ENCODE measurements around the gene LMOD2.

The LMOD2 gene

GRCh38 chr7:123641901-123642300 lies 13.8 kb upstream of the LMOD2 start:
- no peak for DNase-seq

DNA sequence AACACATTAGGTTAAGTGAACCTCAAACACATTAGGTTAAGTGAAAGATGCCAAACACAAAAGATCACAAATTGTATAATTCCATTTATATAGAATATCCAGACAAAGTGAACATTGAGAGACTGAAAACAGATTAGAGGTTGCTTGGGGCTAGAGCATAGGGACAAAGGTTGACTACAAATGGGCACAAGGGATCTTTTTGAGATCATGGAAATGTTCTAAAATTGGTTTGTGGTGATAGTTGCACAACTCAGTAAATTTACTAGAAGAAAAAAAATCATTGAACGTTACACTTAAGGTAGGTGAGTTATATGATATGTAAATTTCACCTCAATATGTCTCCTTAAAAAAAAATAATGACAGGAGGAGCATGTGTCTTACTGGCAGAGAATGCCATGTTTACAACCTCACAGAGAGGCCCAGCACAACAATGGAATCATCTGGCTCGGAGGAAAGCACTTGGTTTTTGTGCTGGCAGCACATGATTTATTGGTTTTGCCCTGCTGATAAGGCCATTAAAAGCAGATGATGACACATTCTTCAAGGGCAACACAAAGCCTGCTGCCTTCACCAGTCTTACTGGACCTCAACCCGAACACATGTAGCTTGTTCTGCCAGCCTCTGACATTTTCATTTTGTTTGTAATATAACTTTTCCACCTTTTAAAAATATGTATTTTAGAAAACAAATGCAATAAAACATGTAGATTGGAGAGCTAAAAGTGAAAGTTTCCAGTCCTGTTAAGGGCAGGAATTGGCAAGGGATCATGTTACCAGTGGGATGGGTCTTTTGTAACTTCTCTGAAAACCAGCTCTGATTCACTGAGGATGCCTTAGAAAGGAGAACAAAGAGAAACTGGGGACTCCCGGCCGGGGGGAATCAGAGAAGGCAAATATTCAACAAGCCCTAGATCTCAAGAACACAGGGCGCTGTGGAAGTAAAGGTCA lies 11.9 kb upstream of the LMOD2 start:
- no peak for DNase-seq

- DNase-seq: no peak
These were observed 10.2 kb upstream of the LMOD2 start for GRCh38 chr7:123645516-123645915.

GRCh38 chr7:123647106-123647730 lies 8.4 kb upstream of the LMOD2 start:
- DNase-seq: no peak

DNA sequence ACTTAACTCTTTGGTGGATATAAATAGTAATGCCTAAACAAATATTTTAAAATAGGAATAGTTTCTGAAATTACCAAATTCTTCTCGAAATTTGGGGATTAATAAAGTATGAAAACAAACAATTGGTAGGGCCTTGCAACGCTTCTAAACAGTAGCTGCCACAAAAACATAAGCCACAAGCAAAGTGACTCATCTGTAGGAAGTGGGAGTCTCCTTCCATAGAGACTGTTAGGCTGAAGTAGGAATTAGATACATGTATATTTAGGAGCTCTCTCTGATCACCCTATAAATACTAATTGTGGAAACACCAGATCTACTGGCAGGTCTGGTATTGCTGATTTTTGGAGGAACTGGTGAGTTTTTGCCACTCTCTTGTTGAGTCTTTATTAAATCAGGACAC lies 5.7 kb upstream of the LMOD2 start:
- no peak for DNase-seq

DNA sequence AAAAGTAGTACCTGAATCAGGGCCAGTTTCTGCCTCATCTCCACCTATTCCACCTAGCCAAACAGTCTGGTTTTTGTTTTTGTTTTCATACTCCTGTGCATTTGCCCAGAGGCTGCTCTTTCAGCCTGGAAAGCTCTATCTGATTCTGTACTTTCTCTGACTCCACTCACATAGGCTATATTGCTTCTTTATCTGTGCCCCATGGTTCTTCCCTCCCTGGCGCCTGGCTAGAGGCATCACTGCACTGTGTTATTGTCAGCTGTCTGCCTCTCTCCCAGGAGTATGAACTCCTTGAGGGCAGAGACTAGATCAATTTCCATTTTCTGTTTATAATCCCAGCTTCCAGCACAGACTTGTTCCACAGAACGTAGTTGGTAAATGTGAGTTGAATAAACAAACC lies 5.1 kb upstream of the LMOD2 start:
- DNase-seq: no peak

DNA sequence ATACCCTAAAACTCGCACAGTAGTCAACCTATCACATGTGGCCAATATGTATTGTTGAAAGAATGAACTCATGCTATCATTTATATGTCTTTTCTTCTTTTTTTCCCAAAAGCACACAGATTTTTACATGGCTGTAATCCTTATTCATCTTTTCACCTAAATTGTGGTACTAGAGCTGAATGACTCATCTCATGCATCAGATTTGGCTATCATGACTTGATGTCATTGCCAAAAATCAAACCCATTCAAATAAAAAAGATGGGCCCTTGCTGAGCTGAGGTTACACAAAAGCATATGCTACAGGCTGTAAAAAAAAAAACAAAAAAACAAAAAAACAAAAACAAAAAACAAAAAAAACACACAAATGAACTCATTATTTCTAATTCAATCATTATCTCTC lies 3.3 kb upstream of the LMOD2 start:
- no peak for DNase-seq

- no peak for DNase-seq
These were observed 2.5 kb upstream of the LMOD2 start for GRCh38 chr7:123653162-123653561.

DNA sequence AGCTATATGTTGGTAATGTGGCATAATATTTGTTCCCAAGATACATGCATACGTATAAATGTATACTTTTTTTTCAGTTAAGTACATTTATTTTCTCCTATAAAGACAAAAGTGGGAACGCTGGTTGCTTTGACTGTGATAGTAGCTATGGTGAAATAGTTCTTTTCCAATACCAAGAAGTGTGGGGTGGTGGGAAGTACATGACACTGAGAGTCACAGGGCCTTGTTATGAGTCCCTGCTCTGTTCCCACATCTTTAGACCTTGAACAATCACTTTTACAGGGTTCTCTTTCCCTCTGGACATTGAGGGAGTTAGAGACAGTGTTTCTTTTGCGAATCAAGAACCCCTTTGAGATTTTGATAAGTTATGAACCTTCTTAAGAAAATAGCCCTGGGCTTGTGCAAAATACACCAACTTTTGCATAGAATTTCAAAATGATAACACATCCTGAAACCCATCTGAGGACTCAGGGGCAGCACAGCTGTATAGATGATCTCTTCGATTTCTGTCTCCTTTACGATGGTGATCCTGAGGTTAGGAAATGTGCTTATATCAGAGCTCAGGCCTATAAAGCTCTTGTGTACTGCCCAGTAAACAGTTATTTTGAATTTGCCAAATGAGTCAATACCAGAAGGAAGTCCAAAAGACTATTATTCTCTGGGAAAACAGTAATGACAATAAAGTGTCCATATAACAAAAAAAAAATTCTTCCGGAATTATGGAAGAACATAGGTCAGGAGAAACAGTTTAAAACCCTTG lies 1.1 kb downstream of the LMOD2 start:
- no peak for DNase-seq

GRCh38 chr7:123657304-123657685 lies 1.6 kb downstream of the LMOD2 start:
- DNase-seq: no peak

GRCh38 chr7:123658023-123658422 lies 2.4 kb downstream of the LMOD2 start:
- no peak for DNase-seq

- DNase-seq: no peak
These were observed 5.1 kb downstream of the LMOD2 start for GRCh38 chr7:123660514-123661354.

DNA sequence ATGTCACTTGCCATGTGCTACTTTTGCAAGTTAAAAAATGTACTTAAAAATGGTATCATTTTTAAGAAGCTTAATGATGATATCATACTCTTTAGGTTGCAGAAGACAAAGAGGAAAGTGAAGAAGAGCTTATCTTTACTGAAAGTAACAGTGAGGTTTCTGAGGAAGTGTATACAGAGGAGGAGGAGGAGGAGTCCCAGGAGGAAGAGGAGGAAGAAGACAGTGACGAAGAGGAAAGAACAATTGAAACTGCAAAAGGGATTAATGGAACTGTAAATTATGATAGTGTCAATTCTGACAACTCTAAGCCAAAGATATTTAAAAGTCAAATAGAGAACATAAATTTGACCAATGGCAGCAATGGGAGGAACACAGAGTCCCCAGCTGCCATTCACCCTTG lies 6.1 kb downstream of the LMOD2 start:
- DNase-seq: no peak

DNA sequence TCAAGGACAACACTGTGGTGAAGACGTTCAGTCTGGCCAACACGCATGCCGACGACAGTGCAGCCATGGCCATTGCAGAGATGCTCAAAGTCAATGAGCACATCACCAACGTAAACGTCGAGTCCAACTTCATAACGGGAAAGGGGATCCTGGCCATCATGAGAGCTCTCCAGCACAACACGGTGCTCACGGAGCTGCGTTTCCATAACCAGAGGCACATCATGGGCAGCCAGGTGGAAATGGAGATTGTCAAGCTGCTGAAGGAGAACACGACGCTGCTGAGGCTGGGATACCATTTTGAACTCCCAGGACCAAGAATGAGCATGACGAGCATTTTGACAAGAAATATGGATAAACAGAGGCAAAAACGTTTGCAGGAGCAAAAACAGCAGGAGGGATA lies 6.6 kb downstream of the LMOD2 start:
- DNase-seq: no peak

GRCh38 chr7:123662755-123663154 lies 7.1 kb downstream of the LMOD2 start:
- no peak for DNase-seq

- DNase-seq: no peak
These were observed 7.5 kb downstream of the LMOD2 start for GRCh38 chr7:123663200-123663599.

GRCh38 chr7:123665157-123665556 lies 9.5 kb downstream of the LMOD2 start:
- DNase-seq: no peak

GRCh38 chr7:123665896-123666295 lies 10.2 kb downstream of the LMOD2 start:
- DNase-seq: no peak

DNA sequence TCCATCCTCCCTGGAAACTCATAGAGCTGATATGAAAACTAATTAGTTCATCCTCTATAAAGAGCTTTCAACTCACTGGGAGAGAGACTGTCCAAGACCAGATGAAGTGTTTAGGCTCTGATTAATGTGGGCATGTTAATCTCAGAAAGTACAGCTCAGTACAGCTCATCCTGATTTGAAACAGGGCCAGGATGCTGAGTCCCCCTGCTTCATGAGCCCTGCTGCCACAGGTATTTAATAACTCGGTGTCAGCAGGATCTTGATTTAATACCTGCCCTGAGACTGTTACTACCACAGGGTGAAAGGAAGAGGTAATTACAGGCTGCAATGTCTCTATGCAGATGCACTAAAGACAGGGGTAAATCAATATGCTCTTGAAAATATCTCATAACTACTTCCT lies 10.8 kb downstream of the LMOD2 start:
- DNase-seq: no peak

DNA sequence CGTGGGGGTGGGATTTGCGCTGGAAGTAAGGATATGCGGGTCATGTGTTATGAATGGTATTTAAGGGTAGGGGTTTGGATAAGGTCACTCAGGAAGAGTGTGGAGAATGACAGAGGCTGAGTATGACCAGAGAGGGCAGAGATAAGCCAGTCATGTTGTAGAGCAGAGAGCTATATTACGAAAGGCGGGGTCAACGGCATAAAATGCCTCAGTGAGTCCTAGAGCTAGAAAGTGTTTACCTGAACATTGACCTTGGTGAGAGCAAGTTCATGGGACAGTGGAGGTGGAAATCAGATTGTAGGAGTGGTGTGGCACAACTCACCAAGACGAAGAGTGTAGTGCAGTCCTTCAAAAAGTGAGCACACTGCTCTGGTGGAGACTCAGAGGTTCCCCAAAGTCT lies 13.8 kb downstream of the LMOD2 start:
- DNase-seq: no peak

DNA sequence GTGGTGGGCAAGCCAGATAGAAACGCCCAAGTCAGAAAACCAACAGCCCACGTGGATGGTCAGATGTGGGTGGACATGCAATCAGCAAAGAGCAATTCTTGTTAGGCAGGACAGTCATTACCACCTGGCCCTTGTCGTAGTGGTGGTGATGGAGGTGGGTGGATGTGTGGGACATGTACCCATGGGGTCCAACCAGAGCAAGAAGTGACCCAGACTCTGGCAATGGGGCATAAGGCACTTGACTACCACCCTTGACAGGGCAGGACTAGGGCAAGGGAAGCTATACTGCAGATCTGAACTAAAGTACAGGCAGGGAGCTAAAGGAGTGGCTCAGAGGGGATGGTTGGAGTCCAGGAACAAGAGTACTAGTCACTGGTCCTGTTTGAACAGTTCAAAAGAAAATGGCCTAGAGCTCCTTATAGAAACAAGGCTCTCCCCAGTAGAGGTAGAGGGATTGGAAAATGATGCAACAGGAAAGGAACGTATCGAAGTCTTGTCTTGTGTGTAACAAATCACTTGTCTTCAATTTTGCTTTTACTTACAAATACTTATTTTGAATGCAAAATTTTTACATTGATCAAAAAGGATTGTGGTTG lies 17.6 kb downstream of the LMOD2 start:
- no peak for DNase-seq

DNA sequence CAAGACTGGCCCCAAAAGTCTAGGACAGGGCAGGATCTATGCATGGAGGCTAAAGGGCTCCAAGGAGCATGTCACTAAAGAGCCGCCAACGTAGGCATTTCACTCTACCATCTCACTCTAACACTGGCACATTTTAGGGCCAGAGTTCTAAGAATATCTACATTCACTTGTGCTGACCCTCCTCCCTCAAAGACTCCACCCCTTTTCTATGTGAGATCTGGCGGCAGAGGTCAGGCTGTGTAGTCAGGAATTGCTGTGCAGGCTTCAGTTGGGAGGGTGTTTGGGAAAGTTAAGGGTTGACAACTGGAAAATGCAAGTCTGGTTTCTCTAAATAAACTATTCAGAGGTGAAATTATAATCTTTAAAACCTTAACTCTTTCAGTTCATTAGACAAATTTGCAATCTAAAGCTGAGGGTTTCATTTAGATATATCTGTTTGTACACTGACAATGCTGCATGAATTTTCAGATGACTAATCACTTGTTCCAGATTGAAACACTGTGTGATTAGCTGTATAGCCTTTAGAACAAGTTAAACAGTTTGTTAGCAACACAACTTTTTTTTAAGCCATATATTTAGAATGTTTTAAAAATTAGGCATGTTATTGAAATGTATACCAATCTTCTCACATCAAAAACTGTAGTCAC lies 18.2 kb downstream of the LMOD2 start:
- DNase-seq: no peak
